ENCODE measurements around the gene RNF113A.
"Not testable (repeated sequence)": the region's sequence is repeated elsewhere in the genome, so short reads cannot be mapped to it uniquely, and the experiment has no call there.

The RNF113A gene

DNA sequence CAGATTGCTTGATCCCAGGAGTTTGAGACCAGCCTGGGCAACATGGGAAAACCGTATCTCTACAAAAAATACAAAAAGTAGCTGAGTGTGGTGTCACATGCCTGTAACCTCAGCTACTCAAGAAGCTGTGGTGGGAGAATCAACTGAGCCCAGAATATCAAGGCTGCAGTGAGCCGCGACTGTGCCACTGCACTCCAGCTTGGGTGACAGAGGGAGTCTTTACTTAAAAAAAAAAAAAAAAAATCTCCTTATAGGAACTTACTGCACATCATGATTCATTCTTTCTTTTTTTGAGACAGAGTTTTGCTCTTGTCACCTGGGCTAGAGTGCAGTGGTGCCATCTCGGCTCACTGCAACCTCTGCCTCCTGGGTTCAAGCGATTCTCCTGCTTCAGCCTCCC, 43.1 kb downstream of the RNF113A start:
- H3K4me3 ChIP-seq (ENCODE audit: low read depth, low read length), result no peak overlapping the region
- no peak for DNase-seq (ENCODE audit: low read depth)
- TF ChIP-seq, protein P1, sequence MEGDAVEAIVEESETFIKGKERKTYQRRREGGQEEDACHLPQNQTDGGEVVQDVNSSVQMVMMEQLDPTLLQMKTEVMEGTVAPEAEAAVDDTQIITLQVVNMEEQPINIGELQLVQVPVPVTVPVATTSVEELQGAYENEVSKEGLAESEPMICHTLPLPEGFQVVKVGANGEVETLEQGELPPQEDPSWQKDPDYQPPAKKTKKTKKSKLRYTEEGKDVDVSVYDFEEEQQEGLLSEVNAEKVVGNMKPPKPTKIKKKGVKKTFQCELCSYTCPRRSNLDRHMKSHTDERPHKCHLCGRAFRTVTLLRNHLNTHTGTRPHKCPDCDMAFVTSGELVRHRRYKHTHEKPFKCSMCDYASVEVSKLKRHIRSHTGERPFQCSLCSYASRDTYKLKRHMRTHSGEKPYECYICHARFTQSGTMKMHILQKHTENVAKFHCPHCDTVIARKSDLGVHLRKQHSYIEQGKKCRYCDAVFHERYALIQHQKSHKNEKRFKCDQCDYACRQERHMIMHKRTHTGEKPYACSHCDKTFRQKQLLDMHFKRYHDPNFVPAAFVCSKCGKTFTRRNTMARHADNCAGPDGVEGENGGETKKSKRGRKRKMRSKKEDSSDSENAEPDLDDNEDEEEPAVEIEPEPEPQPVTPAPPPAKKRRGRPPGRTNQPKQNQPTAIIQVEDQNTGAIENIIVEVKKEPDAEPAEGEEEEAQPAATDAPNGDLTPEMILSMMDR (conservative IDR thresholded peaks at IDR 0.05; ENCODE audit: low read depth, low read length), result no peak

DNA sequence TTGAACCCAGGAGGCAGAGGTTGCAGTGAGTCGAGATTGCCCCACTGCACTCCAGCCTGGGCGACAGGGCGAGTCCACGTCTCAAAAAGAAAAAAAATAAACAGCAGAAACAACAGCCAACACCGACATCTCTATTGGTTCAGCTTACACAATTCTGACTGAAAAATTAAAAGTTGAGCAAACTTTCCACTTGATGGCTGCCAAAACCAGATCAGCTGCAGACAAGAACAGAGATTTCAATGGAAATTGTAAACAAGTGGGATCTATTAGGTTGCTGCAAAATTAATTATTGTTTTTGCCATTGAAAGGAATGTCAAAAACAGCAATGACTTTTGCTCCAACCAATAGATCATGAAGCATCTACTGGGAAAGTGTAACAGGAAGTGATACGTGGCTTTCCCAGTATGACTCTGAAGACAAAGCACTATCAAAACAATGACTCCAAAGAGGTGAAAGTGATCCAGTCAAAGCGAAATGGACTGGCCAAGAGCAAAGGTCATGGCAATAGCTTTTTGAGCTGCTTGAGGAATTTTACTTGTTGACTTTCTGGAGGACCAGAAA, 45.1 kb downstream of the RNF113A start:
- H3K4me3 ChIP-seq (ENCODE audit: low read depth, low read length), result no peak overlapping the region
- DNase-seq (ENCODE audit: low read depth), result peak; percentile 46
- TF ChIP-seq, protein P1 (conservative IDR thresholded peaks at IDR 0.05; ENCODE audit: low read depth, low read length), result no peak

DNA sequence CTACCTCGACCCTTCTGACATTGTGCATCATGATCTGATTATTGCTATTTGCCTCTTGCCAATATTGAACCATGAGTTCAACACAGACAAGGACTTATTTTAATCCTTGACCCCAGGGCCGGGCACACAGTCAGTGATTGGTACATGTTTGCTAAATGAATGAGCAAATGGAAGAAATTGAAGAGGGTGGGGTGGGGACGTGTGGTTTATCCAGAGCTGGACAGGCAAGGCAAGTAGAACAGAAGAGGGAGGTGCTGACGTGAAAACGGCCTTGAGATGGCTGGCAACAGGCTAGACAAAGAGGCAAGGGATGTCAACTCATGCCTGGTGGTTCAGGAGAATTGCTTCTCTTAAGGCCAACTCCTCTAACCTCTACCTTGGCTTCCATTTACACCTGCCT, 47.3 kb downstream of the RNF113A start:
- DNase-seq (ENCODE audit: low read depth); H3K4me3 ChIP-seq (ENCODE audit: low read depth, low read length): not testable (repeated sequence)

DNA sequence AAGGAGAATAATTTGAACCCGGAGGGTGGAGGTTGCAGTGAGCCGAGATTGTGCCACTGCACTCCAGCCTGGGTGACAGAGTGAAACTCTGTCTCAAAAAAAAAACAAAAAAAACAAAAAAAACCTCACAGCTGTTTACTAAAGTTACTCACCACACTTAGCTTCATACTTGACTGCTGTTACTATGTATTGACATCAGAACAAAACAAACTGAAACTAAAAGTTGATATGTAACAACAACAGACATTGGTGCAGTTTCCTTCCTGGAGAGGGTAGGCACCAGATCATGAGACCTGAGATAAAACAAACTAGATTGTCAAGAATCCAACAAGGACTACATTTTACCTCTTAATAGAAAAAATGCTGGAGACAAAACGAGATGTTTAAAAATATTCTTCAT, 49.8 kb downstream of the RNF113A start:
- not testable (repeated sequence) for H3K4me3 ChIP-seq (ENCODE audit: low read depth, low read length)
- peak; percentile 63 for DNase-seq (ENCODE audit: low read depth)
